SHP77 treated with DMSO at 0.1 percent for 48 hours (cell line): ENCODE data around the gene KIF1A.

Source experiments
- DNase-seq: peaks from one replicate; lab custom pipeline; 2025; lab: John Stamatoyannopoulos, UW

Gene KIF1A

GRCh38 chr2:240719676-240720545 is 100.1 kb downstream of the KIF1A start:
- no peak for DNase-seq

DNA sequence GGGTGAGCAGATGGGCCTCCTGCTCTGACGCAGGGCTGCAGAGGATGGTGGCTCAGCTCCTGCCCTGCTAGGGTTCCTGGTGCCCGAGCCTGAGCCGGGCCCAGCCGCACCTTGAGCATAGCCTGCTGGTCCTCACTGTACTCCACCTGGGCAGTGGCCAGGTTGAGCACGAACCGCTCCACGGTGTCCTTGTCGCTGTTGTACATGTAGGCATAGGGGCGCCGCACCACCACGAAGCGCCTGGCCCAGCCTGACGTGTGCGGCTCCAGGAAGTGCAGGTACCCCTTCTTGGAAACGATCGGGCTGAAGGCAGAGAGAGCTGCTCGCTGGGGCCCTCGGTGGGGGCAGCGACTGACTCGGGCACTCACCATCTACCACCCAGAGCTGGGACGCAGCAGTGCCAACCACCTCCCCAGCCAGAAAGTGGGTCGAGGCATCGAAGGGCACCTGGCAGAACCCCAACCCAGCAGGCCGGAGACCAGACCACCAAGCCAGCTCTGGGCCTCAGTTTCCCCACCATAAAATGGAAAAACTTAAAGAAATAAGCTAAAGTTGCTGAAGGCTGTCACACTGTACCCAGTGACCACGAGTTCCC is 101.0 kb downstream of the KIF1A start:
- DNase-seq, result no peak

GRCh38 chr2:240717681-240718581 is 102.1 kb downstream of the KIF1A start:
- DNase-seq, result no peak

DNA sequence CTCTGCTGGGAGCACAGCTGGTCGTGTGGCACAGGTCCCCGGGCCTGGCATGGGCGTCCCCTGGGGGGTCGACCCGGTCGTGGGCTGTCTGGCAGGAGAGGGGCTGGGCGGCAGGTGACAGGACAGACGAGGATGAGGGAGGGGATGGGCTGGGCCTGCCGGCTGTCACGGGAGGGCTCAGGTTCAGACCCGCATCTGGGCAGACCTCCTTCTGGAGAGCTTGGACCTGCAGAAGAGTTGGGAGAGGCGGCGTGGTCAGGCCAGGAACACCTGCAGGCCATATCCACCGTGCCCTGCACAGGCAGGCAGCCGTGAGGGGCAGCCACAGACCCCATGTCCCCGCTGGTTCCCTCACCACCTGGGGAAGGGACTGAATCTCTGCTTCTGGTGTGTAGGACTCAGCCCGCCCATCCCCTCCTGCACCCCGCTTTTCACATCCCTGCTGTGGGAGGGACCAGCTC is 102.8 kb downstream of the KIF1A start:
- no peak for DNase-seq

- no peak for DNase-seq
Measured at GRCh38 chr2:240716130-240716798, 103.8 kb downstream of the KIF1A start.

DNA sequence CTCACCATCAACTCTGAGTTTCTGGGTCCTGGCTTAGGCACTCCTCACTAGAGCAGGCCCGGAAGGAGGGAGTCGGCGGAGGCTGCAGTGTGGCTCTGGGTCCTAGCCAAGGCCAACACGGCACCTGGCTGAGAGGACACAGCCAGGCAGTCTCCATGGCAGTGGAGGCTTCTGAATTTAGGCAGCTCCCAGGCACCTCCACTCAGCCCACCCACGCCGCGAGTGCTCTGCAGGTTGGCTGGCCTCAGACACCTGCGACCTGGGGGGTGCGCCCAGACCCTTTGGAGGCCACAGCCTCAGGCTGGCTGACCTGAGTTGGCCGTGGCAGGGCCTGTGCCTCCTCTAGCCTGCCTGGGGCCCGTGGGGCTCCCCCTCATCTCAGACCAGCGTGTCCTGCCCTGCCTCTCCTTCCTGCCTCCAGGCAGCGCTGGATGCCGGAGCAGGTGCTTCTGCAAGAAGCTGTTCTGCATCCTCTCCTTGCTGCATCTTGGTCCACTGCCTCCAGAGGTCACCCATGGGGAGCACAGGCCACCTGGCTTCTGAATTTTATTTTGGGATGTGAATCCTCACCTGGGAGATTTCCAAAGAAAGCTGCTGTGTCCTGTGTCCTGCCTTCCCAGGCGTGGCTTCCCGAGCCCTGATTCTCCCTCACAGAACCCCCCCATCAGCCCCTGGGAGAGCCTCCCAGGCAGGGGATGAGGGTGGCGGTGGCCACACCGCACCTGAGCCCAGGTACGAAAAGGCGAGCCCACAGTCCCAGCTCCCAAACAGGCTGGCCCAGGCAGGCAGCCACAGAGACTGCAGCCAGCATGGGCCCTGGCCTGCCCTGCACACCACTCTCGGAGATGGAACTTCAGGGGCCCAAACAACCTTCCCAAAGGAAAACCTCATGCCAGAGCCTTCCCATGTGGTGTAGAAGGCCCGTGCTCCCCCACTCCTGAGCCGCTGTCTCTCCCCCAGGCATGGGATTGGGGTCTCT is 105.0 kb downstream of the KIF1A start:
- no peak for DNase-seq

DNA sequence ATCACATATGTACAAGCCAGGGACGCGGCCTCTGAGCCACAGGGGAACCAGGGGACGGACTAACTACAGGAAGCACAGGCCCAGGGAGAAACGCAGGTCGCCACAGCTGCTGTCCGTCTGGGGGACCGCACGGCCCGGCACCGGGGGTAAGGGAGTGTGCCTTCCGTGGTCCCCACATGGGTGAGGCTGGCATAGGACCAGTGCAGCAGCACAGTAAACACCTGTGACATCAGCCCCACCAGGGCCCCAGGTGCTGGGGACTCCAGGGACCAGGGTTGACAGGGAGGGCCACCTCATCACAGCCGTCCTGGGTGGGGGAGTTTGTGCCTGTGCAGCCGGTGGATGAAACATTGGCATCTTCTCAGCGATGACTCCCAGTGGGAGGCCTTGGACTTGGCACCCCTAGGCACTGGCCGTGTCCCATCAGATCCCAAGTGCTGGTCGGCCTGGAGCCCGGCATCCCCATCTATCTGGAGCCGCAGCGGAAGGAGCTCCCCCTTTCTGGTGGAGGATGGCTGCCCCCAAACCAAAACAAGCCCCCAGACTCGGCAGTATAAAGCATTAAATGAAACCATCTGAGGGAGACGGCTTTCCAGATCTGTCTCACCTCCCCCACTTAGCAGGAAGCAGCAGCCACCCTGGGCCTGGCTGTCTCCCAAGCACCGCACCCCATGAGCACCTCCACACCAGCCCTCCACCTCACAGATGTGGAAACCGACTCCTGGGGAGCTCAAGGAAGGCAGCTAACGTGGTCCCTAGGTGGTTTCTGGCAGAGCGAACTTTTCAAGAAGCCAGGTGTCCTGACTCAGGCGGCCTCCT is 105.9 kb downstream of the KIF1A start:
- no peak for DNase-seq

DNA sequence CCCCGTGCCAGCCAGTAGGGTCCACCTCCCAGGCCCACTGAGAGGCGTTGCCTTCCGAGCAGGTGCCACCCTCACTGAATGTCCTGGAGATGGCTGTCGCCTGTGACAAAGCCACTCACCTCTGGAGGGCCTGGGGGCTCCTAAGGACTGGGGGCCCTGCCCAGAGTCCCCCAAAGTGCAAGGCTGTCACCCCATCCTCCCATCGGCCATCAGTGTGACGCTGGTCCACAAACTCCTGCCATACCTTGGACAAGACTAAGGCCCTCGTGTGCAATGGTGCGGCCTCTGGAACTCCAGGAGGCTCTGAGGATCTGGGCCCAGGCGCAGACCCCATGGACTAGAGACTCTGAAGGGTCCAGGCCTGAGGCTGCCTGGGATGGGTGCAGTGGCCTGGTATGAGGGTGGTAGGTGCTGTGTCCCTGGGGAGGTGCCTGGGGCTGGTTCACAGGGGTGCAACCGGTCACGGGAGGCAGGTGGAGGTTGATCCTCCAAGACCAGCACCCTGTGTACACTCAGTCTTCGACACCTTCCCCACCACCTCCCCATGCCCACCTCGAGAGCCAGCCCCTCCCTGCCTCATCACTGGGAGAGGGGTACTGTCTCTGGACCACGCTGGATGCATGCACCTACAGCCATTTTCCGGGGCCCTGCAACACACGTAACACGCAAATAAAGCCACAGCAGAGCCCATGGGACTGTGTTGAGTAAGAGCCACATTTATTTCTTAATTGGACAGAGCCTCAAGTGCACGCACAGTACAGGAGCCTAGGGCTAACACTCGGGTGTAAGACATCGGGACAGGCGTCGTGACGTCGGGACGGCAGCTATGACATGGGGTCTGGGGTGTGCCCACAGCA is 106.7 kb downstream of the KIF1A start:
- no peak for DNase-seq

DNA sequence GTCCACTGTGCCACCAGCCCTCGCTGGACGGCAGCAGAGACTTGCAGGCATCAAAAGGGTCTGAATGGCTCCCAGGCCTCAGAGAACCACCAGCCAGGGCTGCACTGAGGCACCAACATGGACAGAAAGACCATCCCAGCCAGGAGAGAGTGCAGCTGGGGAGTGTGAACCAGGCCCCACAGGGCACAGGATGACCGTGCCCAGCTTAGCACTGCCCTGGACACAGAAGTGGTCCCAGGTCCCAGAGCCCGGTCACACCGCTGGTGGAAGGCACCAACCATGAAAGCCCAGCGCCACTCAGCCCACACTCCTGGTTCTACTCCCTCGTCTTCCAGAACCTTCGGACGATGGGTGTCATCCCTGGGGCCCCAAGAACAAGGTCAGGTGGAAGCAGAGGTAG is 107.9 kb downstream of the KIF1A start:
- no peak for DNase-seq

GRCh38 chr2:240711701-240712100 is 108.3 kb downstream of the KIF1A start:
- DNase-seq, result no peak

- no peak for DNase-seq
Measured at GRCh38 chr2:240711296-240711695, 108.7 kb downstream of the KIF1A start.

GRCh38 chr2:240708457-240708856 is 111.6 kb downstream of the KIF1A start:
- no peak for DNase-seq

- no peak for DNase-seq
Measured at GRCh38 chr2:240707821-240708220, 112.2 kb downstream of the KIF1A start.

DNA sequence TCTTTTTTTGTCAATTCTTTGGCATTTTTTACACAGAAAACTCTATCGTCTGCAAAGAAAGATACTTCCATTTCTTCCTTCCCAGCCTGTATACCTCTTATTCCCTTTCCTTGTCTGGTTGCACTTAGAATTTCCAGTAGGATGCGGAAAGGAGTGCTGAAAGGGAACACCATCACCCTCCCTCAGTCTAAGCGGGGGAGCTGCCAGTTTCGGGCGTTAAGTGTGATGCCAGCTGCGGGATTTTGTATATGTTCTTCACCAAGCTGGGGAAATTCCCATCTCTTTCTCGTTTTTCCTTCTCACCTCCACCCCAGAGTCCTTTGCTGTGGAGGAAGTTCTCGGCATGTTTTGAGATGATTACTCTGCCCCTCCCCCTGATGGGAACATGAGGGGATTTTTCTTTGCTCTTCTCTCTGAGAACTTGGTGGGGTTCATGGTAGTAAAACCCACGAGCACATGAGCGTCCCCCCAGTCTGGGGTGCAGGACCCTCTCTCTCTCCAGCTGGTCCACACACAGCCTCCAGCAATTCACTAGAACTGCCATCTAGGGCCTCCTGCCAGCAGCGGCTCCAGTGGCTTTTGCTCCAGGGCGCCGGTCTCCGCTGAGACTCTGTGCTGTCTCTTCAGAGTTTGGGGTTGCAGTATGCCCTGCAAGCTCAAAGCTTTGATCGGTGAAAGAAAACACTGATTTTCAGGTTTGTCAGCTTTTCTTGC is 112.8 kb downstream of the KIF1A start:
- no peak for DNase-seq

DNA sequence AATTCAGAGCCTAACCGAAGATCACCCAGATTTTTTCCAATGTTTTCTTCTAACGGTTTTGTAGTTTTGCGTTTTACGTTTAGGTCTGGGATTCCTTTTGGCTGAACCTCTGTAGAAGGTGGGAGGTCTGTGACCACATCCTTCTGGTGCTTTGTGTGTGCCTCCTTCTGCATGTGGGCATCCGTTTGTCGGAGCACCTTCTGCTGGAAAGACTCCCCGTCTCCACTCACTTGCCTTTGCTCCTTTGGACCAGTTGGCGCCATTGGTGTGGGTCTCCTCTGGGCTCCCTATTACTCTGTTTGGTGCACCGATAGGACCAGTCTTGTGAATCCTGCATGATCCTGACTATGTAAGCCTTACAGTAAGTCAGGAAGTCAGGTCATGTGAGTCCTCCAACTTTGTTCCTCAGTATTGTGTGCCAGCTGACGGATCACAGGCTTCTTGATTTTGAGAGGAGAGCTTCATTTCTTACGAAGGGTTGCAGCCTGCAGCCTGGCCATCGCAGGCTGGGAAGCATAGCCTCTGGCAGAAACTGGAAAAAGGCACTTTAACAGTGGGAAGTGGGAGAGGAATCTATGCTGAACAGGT is 114.7 kb downstream of the KIF1A start:
- no peak for DNase-seq

GRCh38 chr2:240704651-240705050 is 115.4 kb downstream of the KIF1A start:
- DNase-seq, result no peak

DNA sequence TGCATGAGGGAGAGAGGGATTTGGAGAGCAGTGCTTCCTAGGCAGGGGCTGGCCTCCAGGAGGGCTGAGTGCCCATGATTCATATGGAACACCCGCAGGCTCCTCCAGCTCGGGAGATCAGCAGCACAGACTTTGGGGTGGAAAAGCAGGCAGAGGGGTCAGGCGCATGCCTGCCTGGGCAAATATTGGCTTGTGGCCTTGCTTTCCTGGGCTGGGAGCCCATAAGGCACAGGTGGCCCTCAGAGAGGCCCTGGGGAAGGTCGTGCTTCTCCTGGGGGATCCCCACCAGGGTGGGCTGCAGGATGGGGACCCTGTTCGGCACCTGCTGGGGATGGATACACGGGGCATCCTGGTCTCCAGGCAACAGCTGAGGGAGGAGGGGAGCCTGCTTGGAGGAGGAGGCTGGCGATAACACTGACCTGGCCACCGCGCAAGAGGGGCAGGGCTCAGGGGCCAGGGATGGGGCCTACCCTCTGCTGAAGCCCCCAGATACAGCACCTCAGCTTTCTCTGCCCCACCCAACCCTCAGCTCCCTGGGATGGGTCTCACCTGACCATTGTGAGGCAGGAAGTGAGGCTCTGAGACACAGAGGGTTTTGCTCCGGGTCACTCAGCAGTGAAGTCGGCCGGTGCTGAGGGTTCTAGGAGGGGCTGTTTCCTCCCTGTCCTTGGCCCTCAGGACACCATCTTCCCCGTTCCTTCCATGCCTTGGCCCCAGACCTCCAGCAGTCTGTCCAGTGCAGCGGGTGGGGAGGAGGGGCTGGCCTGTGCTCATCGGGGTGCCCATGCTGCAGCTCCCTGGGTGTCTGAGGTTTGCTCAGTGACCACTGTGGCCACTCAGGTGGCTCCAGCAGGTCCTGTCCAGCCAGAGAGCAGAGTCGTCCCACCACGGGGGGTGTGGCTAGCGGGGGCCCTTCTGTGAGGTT is 116.3 kb downstream of the KIF1A start:
- DNase-seq, result no peak
